Measurements from ENCODE around the gene ERP27.

Gene ERP27

DNA sequence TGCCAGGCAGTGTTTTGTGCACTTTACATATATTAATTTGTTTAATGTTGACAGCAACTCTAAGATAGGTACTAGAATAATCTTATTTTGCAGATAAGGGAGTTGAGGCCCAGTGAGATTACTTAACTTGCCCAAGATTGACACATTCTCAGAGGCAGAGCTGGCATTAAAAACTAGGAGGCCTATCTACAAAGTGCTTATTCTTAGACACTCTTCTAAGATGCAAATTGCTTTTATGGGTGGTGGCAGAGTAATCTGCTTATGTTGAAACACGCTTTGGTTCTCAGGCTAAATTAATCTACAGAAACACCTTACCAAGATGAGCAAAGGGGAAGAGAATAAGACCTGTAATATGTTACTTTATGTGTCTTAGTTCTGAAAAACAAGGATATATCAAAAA is 59.8 kb downstream of the ERP27 start:
- DNase-seq (ENCODE audit: insufficient read length) (no peak), FAIRE-seq (peak; percentile 9)
- no peak for TF ChIP-seq POLR2A (IDR thresholded peaks at IDR 0.05; ENCODE audit: low read depth, low read length)
- no peak for TF ChIP-seq POLR2AphosphoS5 (IDR thresholded peaks at IDR 0.05; ENCODE audit: low read depth, low read length)
- TF ChIP-seq TAF1 (IDR thresholded peaks at IDR 0.05; ENCODE audit: borderline replicate concordance, low read depth, low read length), result no peak

DNA sequence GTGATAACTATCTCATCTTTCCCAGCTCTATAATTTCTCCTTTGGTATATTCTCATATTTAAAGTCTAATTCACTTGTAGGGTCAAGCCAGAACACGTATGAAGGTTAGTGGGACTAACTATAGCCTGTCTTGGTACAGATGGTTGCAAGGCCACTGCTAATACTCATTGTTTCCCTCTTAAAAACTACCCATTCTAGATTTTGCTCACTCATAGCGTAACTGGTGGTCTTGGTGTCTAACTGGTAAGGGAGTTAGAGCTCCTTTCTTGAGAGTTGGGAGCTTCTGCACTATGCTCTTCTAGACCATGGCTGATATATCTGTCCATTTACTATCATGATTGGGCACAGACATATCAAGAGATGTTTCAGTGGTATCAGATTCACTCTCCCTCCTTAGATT is 61.5 kb downstream of the ERP27 start:
- TF ChIP-seq TAF1 (IDR thresholded peaks at IDR 0.05; ENCODE audit: borderline replicate concordance, low read depth, low read length) (no peak), POLR2AphosphoS5 (IDR thresholded peaks at IDR 0.05; ENCODE audit: low read depth, low read length) (no peak), POLR2A (IDR thresholded peaks at IDR 0.05; ENCODE audit: low read depth, low read length) (no peak)
- no peak for DNase-seq (ENCODE audit: insufficient read length)
- peak; percentile 14 for FAIRE-seq

GRCh38 chr12:14874882-14875281 is 63.5 kb downstream of the ERP27 start:
- TF ChIP-seq POLR2AphosphoS5 (IDR thresholded peaks at IDR 0.05; ENCODE audit: low read depth, low read length) (no peak), POLR2A (IDR thresholded peaks at IDR 0.05; ENCODE audit: low read depth, low read length) (no peak), TAF1 (IDR thresholded peaks at IDR 0.05; ENCODE audit: borderline replicate concordance, low read depth, low read length) (no peak)
- FAIRE-seq (no peak), DNase-seq (ENCODE audit: insufficient read length) (no peak)

DNA sequence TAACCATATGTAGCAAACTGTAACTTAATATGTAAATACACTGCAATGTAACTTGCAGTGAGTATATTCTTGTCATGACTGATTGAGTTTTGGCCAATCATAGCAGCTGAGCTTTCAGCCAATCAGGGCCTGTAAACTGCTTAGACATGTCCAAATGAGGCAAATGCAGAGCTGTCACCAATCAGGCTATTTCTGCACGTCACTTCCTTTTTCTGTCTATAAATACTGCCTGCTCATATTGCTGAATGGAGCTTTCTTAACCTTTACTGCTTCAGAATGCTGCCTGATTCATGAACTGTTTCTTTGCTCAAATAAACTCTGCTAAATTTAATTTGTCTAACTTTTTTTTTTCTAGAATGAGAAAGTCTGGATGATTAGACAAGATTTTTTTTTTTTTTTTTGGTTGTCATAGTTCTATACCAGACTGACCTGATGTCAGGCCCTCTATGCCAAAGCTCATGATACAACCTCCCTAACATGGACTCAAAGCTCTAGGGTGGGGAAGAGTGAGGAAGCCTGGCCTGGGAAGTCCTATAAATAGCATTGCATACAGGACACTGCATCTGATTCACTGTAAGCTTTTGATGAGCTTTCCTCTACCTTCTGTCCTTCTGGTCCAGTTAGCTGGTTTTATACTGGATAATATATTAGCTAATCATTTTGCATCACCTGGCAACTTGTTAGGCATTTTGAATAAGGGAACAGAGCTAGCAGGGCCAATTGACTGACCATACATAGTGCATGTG is 64.7 kb downstream of the ERP27 start:
- TF ChIP-seq POLR2A (IDR thresholded peaks at IDR 0.05; ENCODE audit: low read depth, low read length), result no peak
- TF ChIP-seq POLR2AphosphoS5 (IDR thresholded peaks at IDR 0.05; ENCODE audit: low read depth, low read length), result no peak
- no peak for TF ChIP-seq TAF1 (IDR thresholded peaks at IDR 0.05; ENCODE audit: borderline replicate concordance, low read depth, low read length)
- DNase-seq (ENCODE audit: insufficient read length), result no peak
- peak; percentile 9 for FAIRE-seq

DNA sequence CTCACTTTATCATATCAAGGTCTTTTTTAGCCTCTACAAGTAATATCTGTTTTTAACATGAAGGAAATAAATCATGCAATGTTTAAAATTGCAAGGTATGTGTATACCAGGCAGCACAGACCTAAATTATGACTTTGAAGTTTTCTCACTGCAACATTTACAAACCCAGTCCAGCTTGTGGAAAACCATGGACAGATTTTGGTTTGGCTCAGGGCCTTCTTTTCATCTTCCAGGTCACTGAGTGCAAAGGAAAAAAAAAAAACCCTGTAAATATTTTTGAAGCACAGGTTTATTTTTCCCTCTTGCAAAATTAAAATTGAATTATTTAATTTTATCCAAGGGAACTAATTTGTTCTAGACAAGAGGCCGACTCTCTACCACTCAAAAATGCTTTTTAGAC is 66.5 kb downstream of the ERP27 start:
- TF ChIP-seq POLR2A (IDR thresholded peaks at IDR 0.05; ENCODE audit: low read depth, low read length) (no peak), POLR2AphosphoS5 (IDR thresholded peaks at IDR 0.05; ENCODE audit: low read depth, low read length) (no peak), TAF1 (IDR thresholded peaks at IDR 0.05; ENCODE audit: borderline replicate concordance, low read depth, low read length) (no peak)
- DNase-seq (ENCODE audit: insufficient read length), result no peak
- no peak for FAIRE-seq

GRCh38 chr12:14871247-14871646 is 67.1 kb downstream of the ERP27 start:
- peak; percentile 66 for FAIRE-seq
- TF ChIP-seq POLR2AphosphoS5 (IDR thresholded peaks at IDR 0.05; ENCODE audit: low read depth, low read length) (no peak), POLR2A (IDR thresholded peaks at IDR 0.05; ENCODE audit: low read depth, low read length) (no peak), TAF1 (IDR thresholded peaks at IDR 0.05; ENCODE audit: borderline replicate concordance, low read depth, low read length) (no peak)
- DNase-seq (ENCODE audit: insufficient read length), result no peak

- FAIRE-seq (no peak), DNase-seq (ENCODE audit: insufficient read length) (no peak)
- TF ChIP-seq POLR2AphosphoS5 (IDR thresholded peaks at IDR 0.05; ENCODE audit: low read depth, low read length) (no peak), TAF1 (IDR thresholded peaks at IDR 0.05; ENCODE audit: borderline replicate concordance, low read depth, low read length) (no peak), POLR2A (IDR thresholded peaks at IDR 0.05; ENCODE audit: low read depth, low read length) (no peak)
Measured at GRCh38 chr12:14868916-14869506, 69.3 kb downstream of the ERP27 start.
